GM06990 (cell line): Measurements from ENCODE around the gene CXXC5.

Experiments used
- DNase-seq: peaks from one replicate; pipeline ENCODE4 v3.0.0-alpha.2; 2011; ENCODE audit not compliant: insufficient read length; ENCODE audit errors: extremely low read depth
- H3K27me3 ChIP-seq: replicated peaks from 2 replicates; pipeline ENCODE4 v1.6.0; 2011; ENCODE audit warnings: low read length; ENCODE audit not compliant: control insufficient read depth, insufficient read depth
- H3K36me3 ChIP-seq: 2 replicates; pipeline ENCODE4 v1.5.1; 2011; ENCODE audit warnings: low read length; ENCODE audit not compliant: control insufficient read depth, insufficient read depth
- H3K4me3 ChIP-seq: replicated peaks from 2 replicates; pipeline ENCODE4 v1.5.1; 2011; ENCODE audit warnings: low read depth, mild to moderate bottlenecking, control low read depth, low read length
- CTCF ChIP-seq: IDR thresholded peaks from 2 replicates; pipeline ENCODE4 v1.5.1; 2011; ENCODE audit warnings: low read length, control low read depth, mild to moderate bottlenecking, inconsistent platforms; ENCODE audit not compliant: insufficient read depth, poor library complexity, severe bottlenecking

Gene CXXC5

GRCh38 chr5:139636975-139637408 is 11.2 kb upstream of the CXXC5 start:
- H3K4me3 ChIP-seq: peak overlapping the region; percentile 52
- no peaks in the 10 kb centered on the region for H3K27me3 ChIP-seq
- TF ChIP-seq CTCF: no peak
- DNase-seq: peak; percentile 77
- H3K36me3 ChIP-seq: 0 out of 2 replicates have a peak, but pooled peaks cover 2% of the 10 kb centered on the region

- peak; percentile 42 for TF ChIP-seq CTCF
- no peaks in the 10 kb centered on the region for H3K36me3 ChIP-seq
- peak; percentile 90 for DNase-seq
- no peaks in the 10 kb centered on the region for H3K27me3 ChIP-seq
- H3K4me3 ChIP-seq: peak overlapping the region; percentile 52
These were observed 10.6 kb upstream of the CXXC5 start for GRCh38 chr5:139637438-139638089.

GRCh38 chr5:139638090-139638735 is 9.9 kb upstream of the CXXC5 start:
- peak; percentile 77 for DNase-seq
- no peaks in the 10 kb centered on the region for H3K27me3 ChIP-seq
- no peak for TF ChIP-seq CTCF
- no peaks in the 10 kb centered on the region for H3K36me3 ChIP-seq
- peak overlapping the region; percentile 52 for H3K4me3 ChIP-seq

GRCh38 chr5:139638736-139639618 is 9.2 kb upstream of the CXXC5 start:
- TF ChIP-seq CTCF: no peak
- Histone ChIP-seq H3K4me3 (no peak overlapping the region), H3K27me3 (no peaks in the 10 kb centered on the region), H3K36me3 (no peaks in the 10 kb centered on the region)
- DNase-seq: no peak

GRCh38 chr5:139639619-139640380 is 8.3 kb upstream of the CXXC5 start:
- Histone ChIP-seq H3K36me3 (no peaks in the 10 kb centered on the region), H3K27me3 (no peaks in the 10 kb centered on the region), H3K4me3 (no peak overlapping the region)
- no peak for DNase-seq
- no peak for TF ChIP-seq CTCF
